HG02870 (cell line): ENCODE results near the gene MRFAP1L1.
"Not testable (repeated sequence)": the region's sequence is repeated elsewhere in the genome, so short reads cannot be mapped to it uniquely, and the experiment has no call there.

Source experiments
- ATAC-seq: cut with Tn5 transposase; IDR thresholded peaks from one replicate; pipeline ENCODE4 v1.9.1; 2021; ENCODE audit warnings: mild to moderate bottlenecking, moderate library complexity; ENCODE audit not compliant: unreplicated experiment

MRFAP1L1 gene

DNA sequence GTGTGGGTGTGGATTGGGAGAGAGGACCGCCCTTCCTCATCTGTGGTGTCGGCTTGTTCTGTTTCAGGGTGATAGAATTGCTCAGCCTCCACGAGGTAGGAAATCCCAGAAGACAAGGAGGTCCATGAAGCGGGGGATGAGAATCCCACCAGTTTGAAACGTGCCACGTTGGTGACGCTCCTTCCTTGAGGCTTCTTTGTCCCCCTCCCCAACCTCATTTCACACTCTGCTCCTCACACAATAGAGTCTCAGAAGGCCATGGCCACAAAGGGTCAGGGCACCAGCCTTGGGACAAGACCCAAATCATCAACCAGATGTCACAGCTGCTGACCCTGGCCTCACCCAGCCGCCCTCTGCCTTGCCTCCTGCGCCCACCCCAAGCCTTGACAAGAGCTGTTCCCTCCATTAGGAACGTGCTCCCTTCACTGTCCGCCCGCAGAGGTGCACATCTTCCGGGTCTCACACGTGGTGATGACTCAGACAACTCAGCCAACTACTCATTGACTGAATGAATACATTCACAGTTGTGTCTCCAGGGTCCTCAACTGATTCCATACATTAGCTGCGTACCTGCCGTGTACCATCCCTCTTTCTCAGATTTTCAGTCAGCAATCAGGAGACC is 24.6 kb upstream of the MRFAP1L1 start:
- no peak for ATAC-seq

- no peak for ATAC-seq
These were observed 23.9 kb upstream of the MRFAP1L1 start for GRCh38 chr4:6733358-6734164.

- ATAC-seq, result no peak
These were observed 23.0 kb upstream of the MRFAP1L1 start for GRCh38 chr4:6732441-6733357.

- ATAC-seq, result no peak
These were observed 22.1 kb upstream of the MRFAP1L1 start for GRCh38 chr4:6731780-6732179.

DNA sequence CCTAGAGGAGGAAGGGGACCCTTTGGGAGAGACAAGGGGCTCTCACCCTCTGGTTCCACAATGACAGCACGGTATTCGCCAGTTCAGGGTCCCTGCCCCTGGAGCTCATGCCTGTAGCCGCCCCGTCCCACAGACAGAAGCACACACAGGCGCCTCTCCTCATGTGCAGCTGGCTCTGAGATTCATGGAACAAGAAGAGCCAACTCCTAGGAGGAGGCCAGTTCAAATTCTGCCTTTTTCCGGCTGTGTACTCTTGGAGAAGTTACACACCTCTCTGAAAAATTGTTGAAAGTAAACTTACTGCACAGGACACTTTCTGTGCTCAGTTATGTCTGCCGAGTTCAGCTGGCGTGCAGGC is 21.6 kb upstream of the MRFAP1L1 start:
- no peak for ATAC-seq

DNA sequence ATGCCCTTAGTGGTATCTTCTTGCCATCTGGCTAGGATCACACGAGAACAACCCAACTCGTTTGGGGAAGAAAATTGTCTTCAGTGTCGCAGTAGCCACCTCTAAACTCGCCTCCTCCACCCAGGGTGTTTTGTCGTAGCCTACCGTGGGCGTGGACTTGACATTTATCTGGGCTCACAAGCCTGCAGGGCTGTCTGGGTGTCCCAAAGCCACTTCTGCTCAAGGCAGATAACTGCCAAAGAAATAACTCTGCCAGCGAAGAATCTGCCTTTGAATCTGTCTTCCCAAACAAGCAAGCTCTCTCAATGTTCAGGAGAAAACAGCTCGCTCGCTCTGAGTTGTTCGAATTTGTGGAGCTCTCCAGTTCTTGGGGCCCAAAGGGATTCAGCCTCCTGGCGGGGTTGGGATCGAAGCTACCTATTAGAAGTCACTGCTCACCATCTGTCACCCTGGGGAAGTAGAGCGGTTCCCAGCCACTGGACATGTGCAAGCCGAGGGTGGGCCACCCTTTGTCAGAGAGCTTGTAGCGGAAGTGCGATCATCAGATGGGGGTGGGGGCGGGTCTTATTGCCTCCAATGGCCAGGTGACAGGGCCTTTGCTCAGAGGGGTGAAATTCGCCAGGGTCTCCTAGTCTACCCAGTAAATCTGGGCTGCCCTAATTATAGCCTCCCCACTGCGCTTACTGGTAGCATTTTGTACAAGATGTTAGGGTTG is 21.1 kb upstream of the MRFAP1L1 start:
- ATAC-seq, result no peak

GRCh38 chr4:6728320-6729029 is 18.8 kb upstream of the MRFAP1L1 start:
- ATAC-seq, result no peak

- ATAC-seq, result no peak
These were observed 18.2 kb upstream of the MRFAP1L1 start for GRCh38 chr4:6727943-6728250.

DNA sequence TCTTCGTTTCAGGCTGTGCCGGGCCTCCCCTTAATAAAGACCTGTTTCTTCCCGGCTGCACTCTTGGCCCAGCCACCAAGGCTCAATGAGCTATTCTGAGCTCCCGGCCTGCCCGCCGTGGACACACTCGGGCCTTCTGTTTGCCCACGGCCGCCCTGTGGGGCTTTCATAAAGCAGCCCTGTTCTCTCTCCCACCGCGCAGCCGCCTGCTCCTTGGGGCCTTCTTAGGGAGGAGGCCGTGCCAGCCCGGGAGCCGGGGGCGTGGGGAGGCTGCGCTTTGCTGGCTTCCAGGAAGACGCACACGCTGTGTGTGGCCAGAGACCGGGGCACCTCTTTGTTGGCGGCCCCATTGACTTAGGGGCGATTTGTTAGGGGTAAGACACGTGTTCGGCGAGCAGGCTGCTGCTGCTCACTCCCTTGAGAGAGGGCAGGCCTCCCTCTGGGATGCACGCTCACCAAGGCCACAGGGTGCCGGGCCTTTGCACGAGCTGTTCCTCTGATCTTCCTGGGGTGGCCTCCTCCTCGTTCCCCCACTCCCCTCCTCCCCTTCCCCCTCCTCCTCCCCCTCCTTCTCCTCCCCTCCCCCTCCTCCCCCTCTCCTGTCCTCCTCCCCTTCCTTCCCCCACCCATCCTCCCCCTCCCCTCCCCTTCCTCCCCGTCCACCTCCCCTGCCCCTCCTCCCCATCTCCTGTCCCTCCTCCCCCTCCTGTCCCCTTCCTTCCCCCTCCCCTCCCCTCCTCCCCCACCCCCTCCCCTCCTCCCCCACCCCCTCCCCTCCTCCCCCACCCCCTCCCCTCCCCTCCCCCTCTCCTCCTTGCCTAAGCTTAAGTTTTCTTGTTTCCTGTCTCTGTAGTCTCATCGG is 17.6 kb upstream of the MRFAP1L1 start:
- ATAC-seq, result no peak

- ATAC-seq, result not testable (repeated sequence)
These were observed 15.8 kb upstream of the MRFAP1L1 start for GRCh38 chr4:6725427-6725961.

DNA sequence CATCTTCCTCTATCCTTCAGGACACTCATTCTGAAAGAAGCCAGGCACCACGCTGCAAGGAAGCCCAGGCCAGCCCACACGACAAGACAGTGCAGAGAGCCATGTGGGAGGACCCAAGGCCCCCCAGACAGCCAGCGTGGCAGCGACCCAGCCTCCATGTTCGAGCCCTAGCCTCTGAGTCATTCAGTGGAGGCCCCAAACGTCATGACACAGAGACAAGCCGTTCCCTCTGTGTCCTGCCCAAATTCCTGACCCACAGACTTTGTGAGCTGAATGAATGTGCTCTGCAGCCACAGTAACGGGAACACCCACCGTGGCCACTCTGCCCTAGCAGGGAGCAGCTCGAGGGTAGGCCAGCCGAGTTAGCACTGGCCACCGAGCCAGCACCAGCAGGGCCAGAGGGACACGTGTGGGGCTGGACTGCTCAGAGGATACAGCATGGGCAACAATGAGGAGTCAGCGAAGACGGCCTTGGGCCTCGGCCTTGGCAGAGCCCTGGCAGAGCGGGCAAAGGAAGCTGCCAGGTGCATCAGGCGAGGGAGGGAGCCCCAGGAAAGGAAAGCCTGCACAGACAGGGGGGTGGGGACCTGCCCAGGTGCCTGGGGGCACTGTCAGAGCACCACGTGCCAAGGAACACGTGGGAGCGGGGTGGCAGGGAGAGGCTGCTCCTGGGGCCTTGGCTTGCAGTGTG is 14.9 kb upstream of the MRFAP1L1 start:
- ATAC-seq, result no peak

- ATAC-seq, result no peak
These were observed 14.2 kb upstream of the MRFAP1L1 start for GRCh38 chr4:6723851-6724250.

- ATAC-seq, result no peak
These were observed 13.2 kb upstream of the MRFAP1L1 start for GRCh38 chr4:6722891-6723290.

DNA sequence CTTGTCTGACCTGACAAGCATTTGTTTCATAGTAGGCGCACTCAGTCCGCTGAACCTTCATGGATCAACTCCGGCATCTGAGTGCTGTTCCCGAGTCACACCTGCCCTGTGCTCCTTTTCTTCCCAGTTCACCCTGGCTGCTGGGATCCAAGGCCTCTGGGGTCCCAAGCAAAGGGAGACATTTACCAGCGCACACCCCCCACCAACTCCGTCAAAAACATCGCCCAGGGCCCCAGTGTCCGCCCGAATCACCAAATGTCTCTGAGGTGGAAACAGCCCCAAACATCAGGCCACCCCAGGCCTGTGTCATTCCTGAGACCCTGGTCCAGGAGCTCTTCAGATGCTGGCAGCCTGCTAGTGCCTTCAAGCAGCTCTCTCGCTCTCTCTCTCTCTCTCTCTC is 11.5 kb upstream of the MRFAP1L1 start:
- no peak for ATAC-seq

DNA sequence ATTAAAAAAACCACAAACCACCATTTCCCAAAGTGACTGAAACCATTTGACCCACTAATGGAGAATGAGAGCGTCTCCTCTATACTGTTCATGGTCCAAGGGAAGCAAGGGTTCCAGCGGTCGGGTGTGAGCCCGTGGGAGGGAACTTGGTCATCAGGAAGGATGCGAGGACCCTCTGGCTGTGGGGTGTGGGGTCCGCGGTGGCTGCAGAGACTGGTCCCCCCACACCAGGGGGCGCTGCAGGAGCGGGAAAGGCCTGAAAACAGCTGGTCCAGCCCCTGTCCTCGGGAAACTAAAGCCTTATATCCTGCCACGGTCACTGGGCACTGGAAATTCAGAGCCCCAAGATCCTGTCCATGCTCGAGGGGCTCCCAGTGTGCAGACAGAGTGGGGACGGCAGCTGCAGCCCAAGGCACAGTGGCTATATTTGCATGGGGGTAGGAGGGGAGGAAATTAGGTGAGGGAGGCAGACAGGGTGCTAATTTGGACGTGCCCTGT is 10.6 kb upstream of the MRFAP1L1 start:
- ATAC-seq, result no peak

DNA sequence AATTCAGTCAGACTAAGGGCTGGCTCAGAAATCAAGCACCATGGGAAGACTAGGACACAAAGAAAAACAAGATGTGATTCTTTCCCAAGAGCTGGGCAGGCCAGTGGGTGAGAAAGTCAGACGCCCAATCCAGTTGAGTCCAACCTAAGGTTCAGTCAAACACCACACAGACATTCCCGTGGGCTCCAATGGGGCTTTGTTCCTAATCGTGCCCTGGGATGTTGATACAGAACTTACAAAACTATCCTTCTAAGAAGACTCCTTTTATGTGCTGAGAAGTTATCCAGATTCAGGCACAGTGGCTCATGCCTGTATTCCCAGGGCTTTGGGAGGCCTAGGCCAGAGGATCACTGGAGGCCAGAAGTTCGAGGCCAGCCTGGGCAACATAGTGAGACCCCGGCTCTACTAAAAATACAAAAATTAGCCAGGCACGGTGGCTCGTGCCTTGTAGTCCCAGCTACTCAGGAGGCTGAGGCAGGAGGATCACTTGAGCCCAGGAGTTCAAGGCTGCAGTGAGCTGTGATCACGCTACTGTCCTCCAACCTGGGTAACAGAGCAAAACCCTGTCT is 10.0 kb upstream of the MRFAP1L1 start:
- ATAC-seq, result no peak

- no peak for ATAC-seq
These were observed 9.4 kb upstream of the MRFAP1L1 start for GRCh38 chr4:6718932-6719610.
